HFF-Myc (cell line): ENCODE data around the gene MYOF.

Experiments used
- DNase-seq: peaks from one replicate; pipeline ENCODE4 v3.0.0-alpha.2; 2011; ENCODE audit warnings: low read depth; ENCODE audit errors: extremely low read depth
- H3K4me3 ChIP-seq: replicated peaks from 2 replicates; pipeline ENCODE4 v1.5.1; 2011; ENCODE audit warnings: low read depth, mild to moderate bottlenecking, control low read depth, low read length
- CTCF ChIP-seq: IDR thresholded peaks from 2 replicates; pipeline ENCODE4 v1.5.1; 2012; ENCODE audit warnings: mild to moderate bottlenecking, low read depth, low read length, control low read depth; ENCODE audit errors: missing control alignments

The MYOF gene

GRCh38 chr10:93406364-93407145 is 75.6 kb downstream of the MYOF start:
- no peak for TF ChIP-seq CTCF
- no peak overlapping the region for H3K4me3 ChIP-seq
- DNase-seq: no peak

- DNase-seq: no peak
- no peak overlapping the region for H3K4me3 ChIP-seq
- no peak for TF ChIP-seq CTCF
Measured at GRCh38 chr10:93404048-93404354, 78.1 kb downstream of the MYOF start.

GRCh38 chr10:93403152-93404047 is 78.7 kb downstream of the MYOF start:
- no peak for DNase-seq
- no peak for TF ChIP-seq CTCF
- H3K4me3 ChIP-seq: no peak overlapping the region

GRCh38 chr10:93402192-93402591 is 79.9 kb downstream of the MYOF start:
- TF ChIP-seq CTCF: no peak
- no peak overlapping the region for H3K4me3 ChIP-seq
- DNase-seq: no peak

- no peak for TF ChIP-seq CTCF
- H3K4me3 ChIP-seq: no peak overlapping the region
- no peak for DNase-seq
Measured at GRCh38 chr10:93398528-93398927, 83.6 kb downstream of the MYOF start.

GRCh38 chr10:93397020-93397419 is 85.1 kb downstream of the MYOF start:
- H3K4me3 ChIP-seq: no peak overlapping the region
- no peak for TF ChIP-seq CTCF
- no peak for DNase-seq
